Renal pelvis (tissue), 4 donors: ENCODE results near the gene LIMK1. TPM values are rescaled to one million over a fixed set of nuclear protein-coding genes. Genes with fewer than 3 reads are reported as not detected.
"Not testable (repeated sequence)": the region's sequence is repeated elsewhere in the genome, so short reads cannot be mapped to it uniquely, and the experiment has no call there.

Experiments used
- DNase-seq: peaks from one replicate; pipeline ENCODE4 v3.0.0-alpha.2; 2013
- polyA plus RNA-seq, 3 donors: library from polyadenylated mRNA; unstranded; fragments of 120-200 nt; gene quantifications; one replicate each; pipeline ENCODE4 v1.2.1, GENCODE V29; 2013; ENCODE audit not compliant: insufficient read length in 3 of 3

LIMK1 gene
- polyA plus RNA-seq, 3 donors = 21.3 to 27.6 (median 26.8) TPM

DNA sequence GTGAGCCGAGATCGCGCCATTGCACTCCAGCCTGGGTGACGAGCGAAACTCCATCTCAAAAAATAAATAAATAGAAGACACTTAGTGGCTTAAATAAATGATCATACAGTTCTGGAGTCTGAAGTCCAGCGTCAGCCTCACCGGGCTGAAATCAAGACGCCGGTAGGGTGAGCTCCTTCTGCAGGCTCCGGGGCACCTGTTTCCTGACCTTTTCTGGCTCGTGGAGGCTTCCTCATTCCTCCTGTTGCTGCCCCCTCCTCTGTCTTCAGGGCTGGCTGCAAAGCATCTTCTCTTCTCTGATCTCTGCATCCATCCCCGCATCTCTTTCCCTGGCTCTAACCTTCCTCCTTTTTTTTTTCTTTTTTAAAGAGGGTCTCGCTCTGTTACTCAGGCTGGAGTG, 32.8 kb downstream of the LIMK1 start:
- no peak for DNase-seq

DNA sequence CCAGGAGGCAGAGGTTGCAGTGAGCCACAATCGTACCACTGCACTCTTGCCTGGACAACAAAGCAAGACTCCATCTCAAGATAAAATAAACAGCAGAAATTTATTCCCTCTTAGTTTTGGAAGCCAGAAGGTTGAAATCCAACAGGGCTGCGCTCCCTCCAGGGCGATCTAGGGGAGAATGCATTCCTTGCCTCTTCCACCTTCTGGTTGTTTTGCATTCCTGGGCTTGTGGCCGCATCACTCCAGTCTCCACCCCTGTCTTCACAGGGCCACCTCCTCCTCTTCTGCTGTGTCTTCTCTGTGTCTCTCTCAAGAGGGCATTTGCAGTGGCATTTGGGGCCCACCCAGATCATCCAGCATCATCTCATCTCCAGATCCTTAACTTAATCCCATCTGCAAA, 36.2 kb downstream of the LIMK1 start:
- DNase-seq = no peak

DNA sequence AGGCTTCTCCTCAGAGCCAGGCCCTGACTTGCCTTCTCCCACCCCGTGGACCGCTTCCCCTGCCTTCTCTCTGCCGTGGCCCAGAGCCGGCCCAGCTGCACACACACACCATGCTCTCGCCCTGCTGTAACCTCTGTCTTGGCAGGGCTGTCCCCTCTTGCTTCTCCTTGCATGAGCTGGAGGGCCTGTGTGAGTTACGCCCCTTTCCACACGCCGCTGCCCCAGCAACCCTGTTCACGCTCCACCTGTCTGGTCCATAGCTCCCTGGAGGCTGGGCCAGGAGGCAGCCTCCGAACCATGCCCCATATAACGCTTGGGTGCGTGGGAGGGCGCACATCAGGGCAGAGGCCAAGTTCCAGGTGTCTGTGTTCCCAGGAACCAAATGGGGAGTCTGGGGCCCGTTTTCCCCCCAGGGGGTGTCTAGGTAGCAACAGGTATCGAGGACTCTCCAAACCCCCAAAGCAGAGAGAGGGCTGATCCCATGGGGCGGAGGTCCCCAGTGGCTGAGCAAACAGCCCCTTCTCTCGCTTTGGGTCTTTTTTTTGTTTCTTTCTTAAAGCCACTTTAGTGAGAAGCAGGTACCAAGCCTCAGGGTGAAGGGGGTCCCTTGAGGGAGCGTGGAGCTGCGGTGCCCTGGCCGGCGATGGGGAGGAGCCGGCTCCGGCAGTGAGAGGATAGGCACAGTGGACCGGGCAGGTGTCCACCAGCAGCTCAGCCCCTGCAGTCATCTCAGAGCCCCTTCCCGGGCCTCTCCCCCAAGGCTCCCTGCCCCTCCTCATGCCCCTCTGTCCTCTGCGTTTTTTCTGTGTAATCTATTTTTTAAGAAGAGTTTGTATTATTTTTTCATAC, 38.0 kb downstream of the LIMK1 start:
- DNase-seq = no peak

DNA sequence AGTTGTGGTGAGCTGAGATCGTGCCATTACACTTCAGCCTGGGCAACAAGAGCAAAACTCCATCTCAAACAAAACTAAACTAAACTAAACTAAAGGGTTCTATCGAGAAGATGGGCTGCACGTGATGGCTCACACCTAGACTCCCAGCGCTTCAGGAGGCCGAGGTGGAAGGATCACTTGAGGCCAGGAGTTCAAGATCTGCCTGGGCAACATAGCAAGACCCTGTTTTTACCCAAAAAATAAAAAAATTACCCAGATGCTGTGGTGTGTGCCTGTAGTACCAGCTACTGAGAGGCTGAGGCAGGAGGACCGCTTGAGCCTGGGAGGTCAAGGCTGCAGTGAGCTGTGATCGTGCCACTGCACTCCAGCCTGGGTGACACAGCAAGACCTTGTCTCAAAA, 40.3 kb downstream of the LIMK1 start:
- DNase-seq = not testable (repeated sequence)

DNA sequence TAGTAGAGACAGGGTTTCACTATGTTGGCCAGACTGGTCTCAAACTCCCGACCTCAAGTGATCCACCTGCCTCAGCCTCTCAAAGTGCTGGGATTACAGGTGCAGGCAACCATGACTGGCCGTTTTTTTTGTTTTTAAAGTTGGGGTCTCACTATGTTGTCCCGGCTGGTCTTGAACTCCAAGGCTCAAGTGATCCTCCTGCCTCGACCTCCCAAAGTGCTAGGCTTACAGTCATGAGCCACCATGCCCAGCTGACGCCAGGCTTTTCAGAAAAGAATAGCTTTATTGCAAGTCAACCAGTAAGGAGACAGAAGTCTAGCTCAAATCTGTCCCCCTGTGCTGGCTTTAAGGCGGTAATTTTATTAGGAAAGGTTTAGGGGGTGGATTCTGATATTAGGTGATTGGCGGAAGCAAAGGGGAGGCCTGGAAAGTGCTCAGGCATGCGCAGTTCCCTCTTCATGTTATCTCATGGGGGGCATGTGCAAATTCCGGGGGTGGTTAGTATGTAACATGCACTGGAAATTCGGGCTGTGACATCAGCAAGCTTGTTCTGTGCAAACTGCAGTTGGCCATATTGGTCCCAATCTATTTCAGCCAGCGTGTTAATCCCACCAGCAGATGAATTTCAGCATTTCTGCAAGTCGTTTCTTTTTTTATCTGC, 42.7 kb downstream of the LIMK1 start:
- DNase-seq = no peak

DNA sequence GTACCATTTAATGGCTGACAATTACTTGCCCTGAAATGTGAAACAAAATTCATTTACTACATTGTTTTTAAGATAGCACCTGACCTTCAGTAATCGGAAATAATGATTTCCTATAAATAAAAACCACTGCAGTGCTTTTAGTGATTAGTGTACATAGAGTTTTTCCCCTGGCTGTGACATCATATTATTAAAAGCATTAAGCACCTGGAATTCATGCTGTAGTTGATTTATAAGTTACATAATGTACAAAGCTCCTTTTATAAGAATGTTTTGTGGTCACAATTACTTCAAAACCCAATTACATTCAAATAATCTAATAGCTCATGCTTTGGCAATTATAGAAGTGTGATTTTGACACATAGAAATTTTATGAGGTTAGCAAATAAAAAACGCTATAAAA, 46.3 kb downstream of the LIMK1 start:
- DNase-seq = no peak

DNA sequence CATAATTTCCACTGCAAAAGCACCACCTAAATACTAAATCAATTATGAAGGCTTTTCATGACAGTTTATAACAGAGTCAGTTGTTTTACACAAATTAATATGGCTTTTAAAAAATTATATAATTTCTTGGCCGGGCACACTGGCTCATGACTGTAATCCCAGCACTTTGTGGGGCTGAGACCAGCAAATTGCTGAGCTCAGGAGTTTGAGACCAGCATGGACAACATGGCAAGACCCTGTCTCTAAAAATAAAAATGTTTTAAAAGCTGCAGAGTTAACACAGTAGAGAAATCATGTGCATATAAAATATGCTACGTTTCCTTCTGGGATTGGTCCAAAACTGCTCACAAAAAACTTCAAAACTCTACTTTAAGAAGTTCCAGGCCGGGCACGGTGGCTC, 46.9 kb downstream of the LIMK1 start:
- no peak for DNase-seq

DNA sequence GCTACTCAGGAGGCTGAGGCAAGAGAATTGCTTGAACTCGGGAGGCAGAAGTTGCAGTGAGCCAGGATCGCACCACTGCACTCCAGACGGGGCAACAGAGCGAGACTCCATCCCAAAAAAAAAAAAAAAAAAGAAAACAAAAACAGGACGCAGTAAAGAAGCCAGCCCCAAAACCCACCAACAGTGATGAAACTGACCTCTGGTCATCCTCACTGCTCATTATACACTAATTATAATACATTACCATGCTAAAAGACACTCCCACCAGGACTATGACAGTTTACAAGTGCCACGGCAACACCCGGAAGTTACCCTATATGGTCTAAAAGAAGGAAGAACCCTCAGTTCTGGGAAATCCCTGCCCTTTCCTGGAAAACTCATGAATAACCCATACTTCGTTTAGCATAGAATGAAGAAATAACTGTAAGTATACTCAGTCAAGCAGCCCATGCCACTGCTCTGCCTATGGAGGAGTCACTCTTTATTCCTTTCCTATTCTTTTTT, 50.6 kb downstream of the LIMK1 start:
- no peak for DNase-seq

DNA sequence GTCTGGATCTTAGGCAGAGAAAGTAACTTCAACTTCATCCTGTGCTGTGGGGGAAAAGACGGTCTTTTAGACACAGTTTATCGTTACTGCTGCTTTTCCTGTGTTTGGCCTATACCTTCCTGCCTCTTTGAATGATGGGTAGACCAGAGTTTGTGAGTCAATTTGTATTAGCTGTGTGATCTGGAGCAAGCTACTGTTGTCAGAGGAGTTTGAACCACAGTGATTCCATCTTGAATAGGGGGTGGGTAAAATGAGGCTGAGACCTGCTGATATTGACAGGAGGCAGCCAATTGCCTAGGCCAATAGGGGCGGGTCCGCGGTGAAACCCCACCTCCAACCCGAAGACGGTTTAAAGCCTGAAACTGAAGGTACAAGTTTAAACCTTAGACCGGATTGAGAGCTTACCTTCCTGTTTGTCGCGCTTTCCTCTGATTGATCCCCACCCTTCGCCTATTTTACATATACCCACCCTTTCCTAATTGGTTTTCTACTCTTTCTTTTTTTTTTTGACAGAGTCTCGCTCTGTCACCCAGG, 54.8 kb downstream of the LIMK1 start:
- DNase-seq = no peak

DNA sequence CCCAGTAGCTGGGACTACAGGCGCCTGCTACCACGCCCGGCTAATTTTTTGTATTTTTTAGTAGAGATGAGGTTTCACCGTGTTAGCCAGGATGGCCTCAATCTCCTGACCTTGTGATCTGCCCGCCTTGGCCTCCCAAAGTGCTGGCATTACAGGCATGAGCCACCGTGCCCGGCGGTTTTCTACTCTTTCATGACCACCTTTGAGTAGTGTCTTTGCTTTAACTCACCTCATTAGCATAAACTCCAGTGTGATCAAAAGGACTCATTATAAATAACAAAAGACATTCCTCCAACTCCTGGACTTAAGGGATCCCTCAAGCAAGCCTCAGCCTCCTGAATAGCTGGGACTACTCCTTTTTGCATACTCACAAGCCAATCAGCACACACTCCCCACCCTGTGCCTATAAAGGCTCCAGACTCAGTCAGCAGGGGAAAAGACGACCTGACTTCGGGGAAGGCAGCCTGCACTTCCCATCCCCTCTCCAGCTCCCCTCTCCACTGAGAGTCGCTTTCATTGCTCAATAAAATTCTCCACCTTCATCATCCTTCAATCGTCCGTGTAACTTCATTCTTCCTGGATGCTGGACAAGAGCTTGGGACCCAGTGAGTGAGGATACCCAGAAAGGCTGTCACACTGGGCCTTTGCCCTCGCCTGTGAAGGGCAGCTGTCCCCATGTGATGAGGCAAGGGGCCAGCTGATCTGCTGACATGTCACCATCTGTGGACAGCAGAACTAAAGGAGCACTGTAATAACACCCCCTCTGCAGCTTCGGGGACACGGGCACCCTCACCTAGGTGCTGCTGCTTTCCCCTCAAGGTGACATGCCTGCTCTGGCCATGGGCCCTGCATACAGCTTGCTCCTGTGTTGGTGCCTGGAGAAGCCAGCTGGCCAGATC, 55.6 kb downstream of the LIMK1 start:
- no peak for DNase-seq

DNA sequence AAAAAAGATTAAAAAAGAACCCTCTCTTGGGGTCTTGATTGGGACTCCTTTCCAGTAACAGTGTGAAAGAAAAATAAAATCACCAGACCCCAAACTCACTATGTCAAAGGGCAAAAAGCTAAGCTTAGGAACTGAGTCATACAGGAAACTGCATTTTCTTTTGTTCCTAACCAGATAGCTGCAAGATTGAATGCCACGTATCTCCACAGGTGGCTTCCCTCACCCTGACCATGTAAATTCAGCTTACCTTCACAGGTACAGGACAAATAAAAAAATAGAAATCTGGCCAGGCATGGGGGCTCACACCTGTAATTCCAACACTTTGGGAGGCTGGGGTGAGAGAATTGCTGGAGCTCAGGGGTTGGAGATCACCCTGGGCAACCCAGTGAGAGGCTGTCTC, 58.1 kb downstream of the LIMK1 start:
- DNase-seq = no peak

DNA sequence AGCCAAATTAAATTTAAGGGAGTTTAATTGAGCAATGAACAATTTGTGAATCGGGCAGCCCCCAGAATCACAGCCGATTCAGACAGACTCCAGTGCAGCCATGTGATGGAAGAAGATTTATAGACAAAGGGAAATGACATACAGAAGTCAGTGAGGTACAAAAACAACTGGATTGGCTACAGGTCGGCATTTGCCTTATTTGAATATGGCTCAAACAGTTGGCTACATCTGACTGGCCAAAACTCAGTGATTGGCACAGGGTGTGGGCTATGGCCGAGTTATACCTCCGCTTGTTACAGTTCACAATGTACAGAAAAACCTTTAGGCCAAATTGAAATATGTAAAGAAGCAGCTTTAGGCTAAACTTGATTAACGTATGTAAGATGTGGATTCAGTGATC, 59.8 kb downstream of the LIMK1 start:
- DNase-seq = no peak

DNA sequence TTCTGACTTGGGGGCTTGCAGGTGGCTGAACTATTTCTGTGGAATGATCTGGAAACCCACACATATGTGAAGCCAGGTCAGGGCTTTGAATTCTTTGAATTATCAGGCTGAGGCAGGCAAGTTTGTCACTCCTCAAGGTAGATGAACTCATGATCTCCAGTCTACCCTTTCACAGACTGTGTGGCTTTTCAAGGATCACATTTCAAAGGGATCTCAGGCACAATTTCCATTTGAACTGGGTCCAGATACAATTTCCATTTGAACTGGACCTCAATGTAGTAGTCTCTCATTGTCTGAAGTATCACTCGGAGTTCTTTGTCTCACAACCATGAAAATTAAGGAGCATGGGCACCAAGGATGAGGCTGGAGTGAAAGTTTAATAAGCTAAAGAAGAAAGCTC, 64.9 kb downstream of the LIMK1 start:
- DNase-seq = no peak

DNA sequence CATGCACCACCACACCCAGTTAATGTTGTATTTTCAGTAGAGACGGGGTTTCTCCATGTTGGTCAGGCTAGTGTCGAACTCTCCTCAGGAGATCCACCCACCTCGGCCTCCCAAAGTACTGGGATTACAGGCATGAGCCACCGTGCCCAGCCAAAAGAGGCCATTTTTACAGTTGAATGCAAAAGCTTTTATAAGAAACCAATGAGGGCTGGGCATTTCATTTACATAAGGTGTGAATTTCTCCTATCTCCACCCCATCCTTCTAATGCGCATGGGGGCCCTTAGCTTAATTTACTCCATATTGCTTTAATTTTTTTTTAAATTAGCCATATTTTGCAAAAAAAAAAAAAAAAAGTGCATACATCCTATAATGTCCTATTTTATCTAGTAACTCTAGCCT, 65.5 kb downstream of the LIMK1 start:
- DNase-seq = no peak

DNA sequence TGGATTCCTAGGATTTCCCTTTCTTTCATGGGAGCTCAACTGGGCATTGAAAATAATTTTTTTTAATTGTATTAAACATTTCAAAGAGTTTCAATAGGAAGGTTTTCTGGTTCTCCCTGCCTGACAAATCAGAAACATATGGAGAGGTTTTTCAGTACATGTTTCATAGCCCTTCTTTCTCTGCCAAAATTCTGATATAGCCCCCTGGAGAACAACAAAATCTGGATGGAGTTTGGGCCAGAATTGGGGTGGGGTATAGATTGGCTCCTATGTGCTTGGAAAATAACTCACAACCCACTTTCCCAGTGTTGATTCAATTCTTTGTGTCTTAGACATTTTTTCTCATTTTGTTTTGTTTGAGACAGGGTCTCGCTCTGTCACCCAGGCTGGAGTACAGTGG, 66.0 kb downstream of the LIMK1 start:
- no peak for DNase-seq

DNA sequence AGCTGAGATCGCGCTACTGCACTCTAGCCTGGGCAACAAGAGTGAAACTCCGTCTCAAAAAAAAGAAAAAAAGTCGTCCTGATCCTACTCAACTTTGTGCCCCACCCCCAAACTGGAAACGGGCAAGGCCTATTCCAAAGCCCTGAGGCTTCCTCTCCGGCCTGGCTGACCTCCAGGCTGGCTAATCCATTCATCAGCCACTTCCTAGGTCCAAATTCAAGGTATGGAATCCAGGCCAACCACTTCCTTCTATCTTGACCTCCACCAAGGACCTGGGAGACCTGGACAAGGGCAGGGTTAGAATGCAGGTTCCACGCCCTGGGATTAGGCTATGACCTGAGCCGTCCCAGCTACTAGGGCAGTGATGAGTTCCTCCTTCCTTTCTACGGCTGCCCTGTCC, 70.1 kb downstream of the LIMK1 start:
- no peak for DNase-seq

DNA sequence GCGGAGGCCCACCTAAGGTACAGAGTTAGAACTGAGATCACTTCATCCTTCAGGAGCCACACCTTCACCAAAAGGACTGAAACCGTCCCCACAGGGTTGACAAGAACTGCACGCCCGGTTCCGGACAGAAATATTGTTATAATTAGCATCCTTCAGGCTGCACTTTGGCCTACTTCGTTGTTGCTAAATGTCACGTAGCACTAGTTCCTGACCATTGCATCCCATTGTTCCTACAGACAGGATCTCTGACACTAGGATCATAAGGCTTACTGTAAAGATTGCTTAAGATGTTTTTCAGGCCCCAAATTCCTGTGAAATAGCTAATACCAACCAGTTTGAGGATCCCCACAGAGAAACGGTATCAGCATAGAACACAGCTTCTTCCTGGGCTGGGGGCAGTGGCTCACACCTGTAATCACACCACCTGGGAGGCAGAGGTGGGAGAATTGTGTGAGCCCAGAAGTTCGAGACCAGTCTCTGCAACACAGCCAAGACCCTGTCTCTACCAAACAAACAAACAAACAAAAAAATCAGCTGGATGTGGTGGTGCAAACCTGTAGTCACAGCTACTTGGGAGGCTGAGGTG, 72.3 kb downstream of the LIMK1 start:
- DNase-seq = no peak

DNA sequence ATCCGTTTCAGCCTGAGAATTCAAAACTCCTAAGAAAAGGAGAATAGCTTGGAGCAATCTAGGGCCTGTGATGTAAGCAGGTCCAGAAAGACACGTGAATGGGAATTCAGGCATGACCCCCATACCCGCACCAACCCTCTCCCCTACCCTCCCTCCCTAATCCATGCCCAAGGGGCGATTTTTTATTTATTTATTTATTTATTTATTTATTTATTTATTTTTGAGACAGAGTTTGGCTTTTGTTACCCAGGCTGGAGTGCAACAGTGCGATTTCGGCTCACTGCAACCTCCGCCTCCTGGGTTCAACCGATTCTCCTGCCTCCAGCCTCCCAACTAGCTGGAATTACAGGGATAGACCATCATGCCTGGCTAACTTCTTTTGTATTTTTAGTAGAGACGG, 74.0 kb downstream of the LIMK1 start:
- no peak for DNase-seq

DNA sequence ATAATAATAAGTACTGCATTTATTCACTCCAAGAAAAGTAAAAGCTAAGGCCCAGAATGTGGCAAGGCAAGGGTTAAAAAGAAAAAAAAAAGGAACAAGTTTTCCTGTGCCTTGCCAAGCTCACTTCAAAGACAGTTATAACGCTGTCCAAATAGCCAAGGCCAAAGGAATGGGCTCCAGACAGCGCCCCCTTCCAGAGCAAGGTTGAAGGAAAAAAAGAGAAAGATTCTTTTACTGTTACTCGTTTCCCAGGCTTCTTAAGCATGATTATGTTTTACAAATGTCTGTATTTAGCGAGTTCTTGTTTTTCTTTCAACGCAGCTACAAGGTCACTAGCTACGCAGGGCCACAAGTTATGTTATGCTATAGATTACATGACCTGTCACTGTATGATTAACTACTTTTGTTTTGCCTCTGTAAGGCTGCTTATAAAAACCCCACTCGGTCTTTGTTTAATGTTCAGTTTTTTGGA, 81.4 kb downstream of the LIMK1 start:
- no peak for DNase-seq

DNA sequence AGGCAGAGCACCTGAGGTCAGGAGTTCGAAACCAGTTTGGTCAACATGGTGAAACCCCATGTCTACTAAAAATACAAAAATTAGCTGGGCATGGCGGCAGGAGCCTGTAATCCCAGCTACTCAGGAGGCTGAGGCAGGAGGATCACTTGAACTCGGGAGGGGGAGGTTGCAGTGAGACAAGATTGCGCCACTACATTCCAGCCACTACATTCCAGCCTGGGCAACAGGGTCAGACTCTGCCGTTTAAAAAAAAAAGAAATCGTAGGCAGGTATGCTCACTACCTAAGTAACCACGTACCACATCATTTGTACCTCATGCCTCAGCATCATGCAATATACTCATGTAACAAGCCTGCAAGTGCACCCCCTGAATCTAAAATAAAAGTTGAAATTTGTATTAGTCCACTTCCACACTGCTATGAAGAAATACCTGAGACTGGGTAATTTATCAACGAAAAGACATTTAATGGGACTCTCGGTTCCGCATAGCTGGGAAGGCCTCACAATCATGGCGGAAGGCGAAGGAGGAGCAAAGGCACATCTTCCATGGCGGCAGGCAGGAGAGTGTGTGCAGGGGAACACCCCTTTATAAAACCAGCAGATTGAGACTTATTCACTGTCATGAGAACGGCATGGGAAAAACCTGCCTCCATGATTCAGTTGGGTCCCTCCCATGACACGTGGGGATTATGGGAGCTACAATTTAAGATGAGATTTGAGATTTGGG, 82.4 kb downstream of the LIMK1 start:
- DNase-seq = no peak

DNA sequence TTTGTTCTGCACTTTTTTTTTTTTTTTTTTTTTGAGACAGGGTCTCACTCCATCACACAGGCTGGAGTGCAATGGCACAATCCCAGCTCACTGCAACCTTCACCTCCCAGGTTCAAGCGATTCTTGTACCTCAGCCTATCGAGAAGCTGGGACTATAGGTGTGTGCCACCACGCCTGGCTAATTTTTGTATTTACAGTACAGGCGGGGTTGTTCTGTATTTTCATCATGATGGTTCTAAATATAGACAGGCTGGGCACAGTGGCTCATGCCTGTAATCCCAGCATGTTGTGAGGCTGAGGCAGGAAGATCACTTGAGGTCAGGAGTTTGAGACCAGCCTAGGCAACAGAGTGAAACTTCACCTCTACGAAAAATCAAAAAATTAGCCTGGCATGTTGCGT, 83.7 kb downstream of the LIMK1 start:
- DNase-seq = not testable (repeated sequence)
